Gastroesophageal sphincter (tissue), 4 donors: ENCODE measurements around the gene PARD6A. TPM values are rescaled to one million over a fixed set of nuclear protein-coding genes. Genes with fewer than 3 reads are reported as not detected.
A peak's percentile ranks its signal among the peaks of the same experiment; 100 is the strongest.

Experiments
- ATAC-seq: fragments of 150-250 bp; one replicate; pipeline ENCODE4 v1.9.1; 2016; ENCODE audit warnings: mild to moderate bottlenecking, moderate library complexity
- H3K27ac ChIP-seq, 4 donors: fragments of 200-600 bp; sonication (generic) in 3 of 4; 1 replicate in 3 of 4; 2 replicates in 1 of 4; pipeline ENCODE4 v1.5.1; 2016 to 2019
- H3K27me3 ChIP-seq: fragments of 200-600 bp; sonication (generic); one replicate; pipeline ENCODE4 v1.5.1; 2019
- H3K36me3 ChIP-seq, 2 donors: fragments of 200-600 bp; sonication (generic); one replicate each; pipeline ENCODE4 v1.5.1; 2019; ENCODE audit warnings: control low read depth in 1 of 2
- H3K4me1 ChIP-seq, 3 donors: fragments of 200-600 bp; sonication (generic); 1 replicate in 2 of 3; 2 replicates in 1 of 3; pipeline ENCODE4 v1.5.1; 2016 to 2019; ENCODE audit warnings: control low read depth in 2 of 3
- H3K4me3 ChIP-seq, 2 donors: fragments of 200-600 bp; sonication (generic); one replicate each; pipeline ENCODE4 v1.5.1; 2019; ENCODE audit warnings: mild to moderate bottlenecking in 1 of 2, moderate library complexity in 1 of 2
- H3K9me3 ChIP-seq, 3 donors: fragments of 200-600 bp; sonication (generic); one replicate each; pipeline ENCODE4 v1.5.1; 2017 to 2019; ENCODE audit warnings: control low read depth in 2 of 3
- CTCF ChIP-seq, 4 experiments: fragments of 200-600 bp in 2 of 4; fragments of 450-650 bp in 2 of 4; sonication (generic) in 1 of 4; IDR thresholded peaks; one replicate each; pipeline ENCODE4 v1.5.1; 2017 to 2019; ENCODE audit warnings: antibody characterized with exemption in 4 of 4, mild to moderate bottlenecking in 2 of 4, moderate library complexity in 2 of 4
- EP300 ChIP-seq: sonication (generic); formaldehyde crosslinking; IDR thresholded peaks from one replicate; pipeline ENCODE4 v1.6.1; 2017; ENCODE audit warnings: antibody characterized with exemption, mild to moderate bottlenecking
- POLR2A ChIP-seq, 2 donors: fragments of 450-650 bp; IDR thresholded peaks; one replicate each; pipeline ENCODE4 v1.6.1; 2017; ENCODE audit warnings: antibody characterized with exemption in 2 of 2, mild to moderate bottlenecking in 2 of 2, moderate library complexity in 1 of 2
- POLR2AphosphoS5 ChIP-seq: sonication (generic); formaldehyde crosslinking; IDR thresholded peaks from one replicate; pipeline ENCODE4 v1.6.1; 2017; ENCODE audit warnings: antibody characterized with exemption
- WGBS, 2 donors: methylation state at CpG; one replicate each; pipeline ENCODE4 v1.1.5; 2018; ENCODE audit warnings: low coverage in 1 of 2; 5-methylcytosine and 5-hydroxymethylcytosine counted together
- total RNA-seq, 4 donors: library from RNA; depleted of rRNA; stranded (reverse); fragments of >200 nt; gene quantifications; one replicate each; pipeline ENCODE4 v1.1.0, GENCODE V29; 2016

PARD6A gene
- total RNA-seq, 4 donors from 2014 or later = 5.9 to 13.4 (median 6.5) TPM

GRCh38 chr16:67667453-67667816 lies 6.7 kb downstream of the PARD6A start:
- ATAC-seq = no peak

GRCh38 chr16:67667817-67668494 lies 7.2 kb downstream of the PARD6A start:
- Histone ChIP-seq H3K27ac (peak overlapping the region; percentile 71 to 95 (median 92)), H3K27me3 (no peaks in the 10 kb centered on the region), H3K36me3 (peaks cover 0 to 22% of the 10 kb centered on the region in 2 donors), H3K4me1 (peaks cover 0 to 52% (median 24%) of the 10 kb centered on the region in 3 donors), H3K9me3 (no peaks in the 10 kb centered on the region), H3K4me3 (peak overlapping the region in 1 of 2 donors; percentile 83)
- WGBS, 2 donors = 0% methylated on average over 1 of the region's 18 CpGs; no CpG with 5 or more reads in 1 of the 2 donors
- TF ChIP-seq POLR2AphosphoS5 (peak; percentile 80), CTCF (IDR thresholded peaks at IDR 0.05) (peak in 3 of 4 experiments; percentile 92 to 98 (median 94)), EP300 (no peak), POLR2A (IDR thresholded peaks at IDR 0.05) (no peak)
- peak; percentile 86 for ATAC-seq

More at GRCh38 chr16:67667453-67667816, 6.7 kb downstream of the PARD6A start:
- TF ChIP-seq EP300 = no peak
- TF ChIP-seq POLR2AphosphoS5 = no peak
- TF ChIP-seq CTCF (IDR thresholded peaks at IDR 0.05) = no peak
- no peak for TF ChIP-seq POLR2A (IDR thresholded peaks at IDR 0.05)
- WGBS, 2 donors = no CpG with 5 or more reads among the region's 10 CpGs
- peak overlapping the region; percentile 75 to 83 for H3K4me3 ChIP-seq
- H3K27ac ChIP-seq = peak overlapping the region; percentile 71 to 95 (median 92)
- peaks cover 0 to 46% (median 24%) of the 10 kb centered on the region in 3 donors for H3K4me1 ChIP-seq
- H3K36me3 ChIP-seq = peaks cover 0 to 27% of the 10 kb centered on the region in 2 donors
- H3K9me3 ChIP-seq = no peaks in the 10 kb centered on the region
- H3K27me3 ChIP-seq = no peaks in the 10 kb centered on the region

- peak overlapping the region in 3 of 4 donors; percentile 91 to 95 (median 93) for H3K27ac ChIP-seq
- H3K4me1 ChIP-seq = peaks cover 0 to 58% (median 24%) of the 10 kb centered on the region in 3 donors
- no peak for ATAC-seq
- no peaks in the 10 kb centered on the region for H3K27me3 ChIP-seq
- WGBS, 2 donors = 89 to 100% methylated on average over 1 to 6 of the region's 6 CpGs
- peaks cover 0 to 15% of the 10 kb centered on the region in 2 donors for H3K36me3 ChIP-seq
- no peak overlapping the region for H3K4me3 ChIP-seq
- H3K9me3 ChIP-seq = no peaks in the 10 kb centered on the region
- peak in 1 of 4 experiments; percentile 25 for TF ChIP-seq CTCF (IDR thresholded peaks at IDR 0.05)
- no peak for TF ChIP-seq POLR2AphosphoS5
Observed at GRCh38 chr16:67668495-67669157, 7.9 kb downstream of the PARD6A start.

- 87% methylated on average over 7 of the region's 10 CpGs; no CpG with 5 or more reads in 1 of the 2 donors for WGBS, 2 donors
- Histone ChIP-seq H3K9me3 (no peaks in the 10 kb centered on the region), H3K27ac (no peak overlapping the region), H3K27me3 (no peaks in the 10 kb centered on the region), H3K36me3 (peaks cover 0 to 5% of the 10 kb centered on the region in 2 donors), H3K4me1 (peaks cover 0 to 63% (median 24%) of the 10 kb centered on the region in 3 donors), H3K4me3 (no peak overlapping the region)
- no peak for ATAC-seq
- TF ChIP-seq POLR2AphosphoS5 = no peak
- TF ChIP-seq EP300 = no peak
- TF ChIP-seq CTCF (IDR thresholded peaks at IDR 0.05) = no peak
- TF ChIP-seq POLR2A (IDR thresholded peaks at IDR 0.05) = no peak
Observed at GRCh38 chr16:67669499-67670101, 8.8 kb downstream of the PARD6A start.
